ENCODE results near the gene HJURP.

- TF ChIP-seq CTCF (IDR thresholded peaks at IDR 0.05) (no peak), POLR2A (IDR thresholded peaks at IDR 0.05) (no peak), POLR2AphosphoS5 (IDR thresholded peaks at IDR 0.05) (no peak)
Observed at GRCh38 chr2:233835230-233836186, 18.8 kb downstream of the HJURP start.

Data from upper lobe of left lung (tissue), 4 donors.